K562 (cell line): ENCODE data around the gene ZNF689. TPM values are rescaled to one million over a fixed set of nuclear protein-coding genes. Genes with fewer than 3 reads are reported as not detected.
A peak's percentile ranks its signal among the peaks of the same experiment; 100 is the strongest.

Source experiments
- ATAC-seq: fragments of 200-7000 bp; cut with Tn5 transposase; 3 replicates; pipeline ENCODE4 v1.9.1; 2020; ENCODE audit warnings: moderate library complexity
- BruUV-seq: library from RNA; stranded (reverse); fragments of 400-500 nt; replicated peaks from 2 replicates; lab custom pipeline; 2021; lab: Mats Ljungman, UMichigan
- CTCF ChIA-PET: fragments of 300-600 bp; formaldehyde crosslinking; extraction: SDS; loops from one replicate; lab custom pipeline; 2021; ENCODE audit warnings: low intra/inter-chr PET ratio; lab: Yijun Ruan, JAX
- POLR2A ChIA-PET: fragments of 300-600, 350-650 bp; sonication (Branson Sonifier 250); formaldehyde crosslinking; extraction: SDS; loops from one replicate; lab custom pipeline; 2021; ENCODE audit warnings: antibody characterized with exemption, inconsistent platforms; lab: Yijun Ruan, JAX
- DNase-seq, 4 experiments: peaks; one replicate each; pipeline versions ENCODE4 v3.0.0 to v3.0.0-alpha.2; 2011 to 2018; ENCODE audit warnings: low spot score in 3 of 4, mixed read lengths in 3 of 4; ENCODE audit errors: extremely low read depth in 1 of 4
- FAIRE-seq: peaks from 2 replicates; lab custom pipeline; 2011; peaks lifted over from hg19 to GRCh38; lab: Jason Lieb, UNC
- H2AFZ ChIP-seq: 2 replicates; pipeline ENCODE4 v1.6.0; 2011; ENCODE audit warnings: low read depth, low read length, control low read depth, inconsistent platforms
- H3K27ac ChIP-seq: fragments of 200-600 bp; 3 replicates; pipeline ENCODE4 v1.8.0; 2011; ENCODE audit warnings: low read depth, mild to moderate bottlenecking, control low read depth, inconsistent platforms, low read length, moderate library complexity, mixed read lengths; ENCODE audit errors: extremely low read depth
- H3K27me3 ChIP-seq, 2 experiments: fragments of 300-600 bp in 1 of 2; 2 replicates in 1 of 2; 3 replicates in 1 of 2; pipeline versions ENCODE4 v1.6.0 to v1.8.0; 2011; ENCODE audit warnings: inconsistent platforms in 2 of 2, low read length in 2 of 2, mild to moderate bottlenecking in 1 of 2, mixed read lengths in 1 of 2, moderate library complexity in 1 of 2; ENCODE audit not compliant: control insufficient read depth in 2 of 2, insufficient read depth in 2 of 2
- H3K36me3 ChIP-seq: fragments of 300-600 bp; 3 replicates; pipeline ENCODE4 v1.8.0; 2011; ENCODE audit warnings: mild to moderate bottlenecking, low read length, inconsistent platforms; ENCODE audit not compliant: control insufficient read depth, insufficient read depth
- H3K4me1 ChIP-seq, 2 experiments: fragments of 200-600 bp in 1 of 2; replicated peaks in 1 of 2; 2 replicates in 1 of 2; 3 replicates in 1 of 2; pipeline versions ENCODE4 v1.5.1 to v1.8.0; 2011; ENCODE audit warnings: inconsistent platforms in 2 of 2, low read length in 2 of 2, mild to moderate bottlenecking in 1 of 2, mixed read lengths in 1 of 2, moderate library complexity in 1 of 2; ENCODE audit not compliant: control insufficient read depth in 2 of 2, insufficient read depth in 2 of 2
- H3K4me2 ChIP-seq: 2 replicates; pipeline ENCODE4 v1.6.1; 2011; ENCODE audit warnings: low read length, control low read depth, inconsistent platforms, mixed read lengths; ENCODE audit not compliant: insufficient read depth
- H3K4me3 ChIP-seq: fragments of 200-600 bp; sonication (generic), shearing (Covaris generic); 2 replicates; pipeline ENCODE4 v1.5.1; 2016; ENCODE audit warnings: control low read depth, inconsistent platforms
- H3K79me2 ChIP-seq: fragments of 200-600 bp; 3 replicates; pipeline ENCODE4 v1.8.0; 2011; ENCODE audit warnings: low read length, inconsistent platforms; ENCODE audit not compliant: control insufficient read depth, insufficient read depth
- H3K9ac ChIP-seq, 2 experiments: 2 replicates each; pipeline versions ENCODE4 v1.6.0 to v1.6.1; 2011; ENCODE audit warnings: low read depth in 2 of 2, low read length in 2 of 2, control low read depth in 1 of 2, inconsistent platforms in 1 of 2, mild to moderate bottlenecking in 1 of 2, mixed read lengths in 1 of 2; ENCODE audit not compliant: insufficient read depth in 1 of 2
- H3K9me1 ChIP-seq: one replicate; pipeline ENCODE4 v1.6.0; 2011; ENCODE audit warnings: inconsistent platforms, mild to moderate bottlenecking, low read length, moderate library complexity; ENCODE audit not compliant: control insufficient read depth, insufficient read depth
- H3K9me3 ChIP-seq: replicated peaks from 2 replicates; pipeline ENCODE4 v1.5.1; 2011; ENCODE audit warnings: low read depth, low read length, inconsistent platforms; ENCODE audit not compliant: control insufficient read depth, insufficient read depth
- H4K20me1 ChIP-seq: replicated peaks from 2 replicates; pipeline ENCODE4 v1.6.1; 2011; ENCODE audit warnings: low read length, inconsistent platforms, mixed read lengths; ENCODE audit not compliant: control insufficient read depth, insufficient read depth
- HMG20B ChIP-seq: fragments of 250-450 bp; sonication (Bioruptor Pico); IDR thresholded peaks from 2 replicates; pipeline ENCODE4 v1.5.0; 2021; ENCODE audit warnings: mild to moderate bottlenecking
- NUFIP1 ChIP-seq: fragments of 450-650 bp; IDR thresholded peaks from 2 replicates; pipeline ENCODE4 v1.6.1; 2018; ENCODE audit not compliant: partially characterized antibody
- RBFOX2 ChIP-seq: fragments of 200-400 bp; formaldehyde crosslinking; IDR thresholded peaks from 2 replicates; pipeline ENCODE4 v1.6.1; 2017; ENCODE audit warnings: low read depth, mild to moderate bottlenecking, low read length, moderate library complexity
- SUPT5H ChIP-seq: fragments of 450-650 bp; IDR thresholded peaks from 2 replicates; pipeline ENCODE4 v1.6.1; 2016
- WGBS: fragments of 100-300 bp; shearing (Covaris generic); methylation state at CpG from one replicate; pipeline ENCODE4 v1.1.6; 2016; ENCODE audit warnings: low coverage, mixed read lengths; ENCODE audit not compliant: insufficient coverage; ENCODE audit errors: missing lambda C conversion rate; 5-methylcytosine and 5-hydroxymethylcytosine counted together
- in situ Hi-C: fragments of 300-500 bp; cut with MboI; formaldehyde crosslinking; loops from 4 replicates; pipeline ENCODE4 v1.15.0; 2018; ENCODE audit warnings: inconsistent platforms, mixed read lengths
- intact Hi-C: fragments of 100-400 bp; cut with micrococcal nuclease; formaldehyde crosslinking; loops from 2 replicates; pipeline ENCODE4 v1.14.2; 2022
- polyA plus RNA-seq, 8 experiments: library from polyadenylated mRNA; depleted of rRNA in 4 of 8; stranded (reverse) in 5 of 8; unstranded in 3 of 8; fragments of >200 nt; fragmentation: Nextera tagmentation in 2 of 8; fragmentation: Illumina TruSeq in 1 of 8; extraction: Ambion mirVana in 2 of 8; extraction: Trizol in 1 of 8; gene quantifications; 2 replicates each; pipeline versions ENCODE4 v1.2.1 to v1.2.3, GENCODE V29; 2011 to 2014; ENCODE audit warnings: inconsistent platforms in 1 of 8, missing spikeins in 1 of 8
- total RNA-seq, 7 experiments: library from RNA; depleted of rRNA in 6 of 7; stranded (reverse); fragments of >200 nt in 6 of 7; fragmentation: Illumina TruSeq in 2 of 7; extraction: Trizol in 2 of 7; gene quantifications; 2 replicates each; pipeline versions ENCODE4 v1.2.1 to v1.2.3, GENCODE V29; 2011 to 2021; ENCODE audit warnings: low replicate concordance in 1 of 7
- TF ChIP-seq, protein P1 (sequence below): fragments of 450-650 bp; IDR thresholded peaks from 2 replicates; pipeline ENCODE4 v1.6.1; 2018; ENCODE audit not compliant: partially characterized antibody

Gene ZNF689
- total and polyA plus RNA-seq, 9 of the 15 experiments (the other 6 are each of a cell fraction or from before 2014, with no cell fraction given) = 5.4 to 15.4 (median 10.8) TPM

DNA sequence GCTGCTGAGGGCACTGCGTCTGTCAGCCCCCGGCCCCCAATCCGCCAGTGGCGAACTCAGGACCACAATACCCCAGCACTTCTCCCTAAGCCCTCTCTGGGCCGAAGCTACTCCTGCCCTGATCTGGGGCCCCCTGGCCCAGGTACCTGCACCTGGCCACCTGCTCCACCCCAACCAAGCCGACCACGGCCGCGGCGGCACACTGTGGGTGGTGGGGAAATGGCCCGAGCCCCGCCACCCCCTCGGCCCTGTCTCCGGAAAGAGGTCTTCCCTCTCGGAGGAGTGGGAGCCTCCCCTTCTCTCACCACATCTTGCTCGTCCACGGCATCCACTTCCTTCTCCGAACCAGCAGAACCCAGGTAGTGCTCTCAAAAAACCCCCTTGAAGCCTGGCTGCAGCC is 44.7 kb upstream of the ZNF689 start:
- Histone ChIP-seq H4K20me1 (no peaks in the 10 kb centered on the region), H3K79me2 (peaks cover 25% of the 10 kb centered on the region), H2AFZ (no peak overlapping the region), H3K4me3 (no peak overlapping the region), H3K9me3 (no peaks in the 10 kb centered on the region; the same call in 1 of the 2 replicates), H3K4me1 (peaks cover 18 to 58% of the 10 kb centered on the region in 2 experiments; a peak in 4 of 5 replicates), H3K36me3 (peaks cover 48% of the 10 kb centered on the region), H3K9ac (no peak overlapping the region), H3K27me3 (no peaks in the 10 kb centered on the region), H3K4me2 (no peak overlapping the region), H3K27ac (no peak overlapping the region), H3K9me1 (no peaks in the 10 kb centered on the region)
- no peak for DNase-seq
- ChIA-PET CTCF (no interaction called here), POLR2A (no interaction called here)
- no TSS peak for BruUV-seq
- no peak for ATAC-seq
- intact Hi-C loops (loop anchor here (5.0 to 10.0 kb wide), 4 partner anchors 160 to 590 kb away; partner anchors contain the start of genes ALDOA, FBXL19, TBX6 and YPEL3), in situ Hi-C loops (no loop called here)
- TF ChIP-seq, protein P1, sequence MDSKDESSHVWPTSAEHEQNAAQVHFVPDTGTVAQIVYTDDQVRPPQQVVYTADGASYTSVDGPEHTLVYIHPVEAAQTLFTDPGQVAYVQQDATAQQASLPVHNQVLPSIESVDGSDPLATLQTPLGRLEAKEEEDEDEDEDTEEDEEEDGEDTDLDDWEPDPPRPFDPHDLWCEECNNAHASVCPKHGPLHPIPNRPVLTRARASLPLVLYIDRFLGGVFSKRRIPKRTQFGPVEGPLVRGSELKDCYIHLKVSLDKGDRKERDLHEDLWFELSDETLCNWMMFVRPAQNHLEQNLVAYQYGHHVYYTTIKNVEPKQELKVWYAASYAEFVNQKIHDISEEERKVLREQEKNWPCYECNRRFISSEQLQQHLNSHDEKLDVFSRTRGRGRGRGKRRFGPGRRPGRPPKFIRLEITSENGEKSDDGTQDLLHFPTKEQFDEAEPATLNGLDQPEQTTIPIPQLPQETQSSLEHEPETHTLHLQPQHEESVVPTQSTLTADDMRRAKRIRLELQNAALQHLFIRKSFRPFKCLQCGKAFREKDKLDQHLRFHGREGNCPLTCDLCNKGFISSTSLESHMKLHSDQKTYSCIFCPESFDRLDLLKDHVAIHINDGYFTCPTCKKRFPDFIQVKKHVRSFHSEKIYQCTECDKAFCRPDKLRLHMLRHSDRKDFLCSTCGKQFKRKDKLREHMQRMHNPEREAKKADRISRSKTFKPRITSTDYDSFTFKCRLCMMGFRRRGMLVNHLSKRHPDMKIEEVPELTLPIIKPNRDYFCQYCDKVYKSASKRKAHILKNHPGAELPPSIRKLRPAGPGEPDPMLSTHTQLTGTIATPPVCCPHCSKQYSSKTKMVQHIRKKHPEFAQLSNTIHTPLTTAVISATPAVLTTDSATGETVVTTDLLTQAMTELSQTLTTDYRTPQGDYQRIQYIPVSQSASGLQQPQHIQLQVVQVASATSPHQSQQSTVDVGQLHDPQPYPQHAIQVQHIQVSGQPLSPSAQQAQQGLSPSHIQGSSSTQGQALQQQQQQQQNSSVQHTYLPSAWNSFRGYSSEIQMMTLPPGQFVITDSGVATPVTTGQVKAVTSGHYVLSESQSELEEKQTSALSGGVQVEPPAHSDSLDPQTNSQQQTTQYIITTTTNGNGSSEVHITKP = no peak
- no peak for TF ChIP-seq NUFIP1
- TF ChIP-seq RBFOX2 = peak; percentile 45; the same call in 1 of the 2 replicates
- no peak for TF ChIP-seq HMG20B (CRISPR knock-in tag)
- TF ChIP-seq SUPT5H = no peak
- FAIRE-seq = no peak
- WGBS = 92% methylated on average over 18 of the region's 18 CpGs
